Osteocyte (in vitro differentiated cells): ENCODE data around the gene CBL. TPM values are rescaled to one million over a fixed set of nuclear protein-coding genes. Genes with fewer than 3 reads are reported as not detected.

Source experiments
- DNase-seq: peaks from one replicate; pipeline ENCODE4 v3.0.0; 2021; ENCODE audit warnings: mixed read lengths; ENCODE audit not compliant: unreplicated experiment; ENCODE audit errors: extremely low spot score
- H3K27ac Mint-ChIP-seq: one replicate; pipeline ENCODE4 v1.8.0; 2021; ENCODE audit warnings: mild to moderate bottlenecking, mixed read lengths; ENCODE audit not compliant: unreplicated experiment
- H3K27me3 Mint-ChIP-seq: one replicate; pipeline ENCODE4 v1.8.0; 2021; ENCODE audit warnings: mixed read lengths; ENCODE audit not compliant: unreplicated experiment
- H3K36me3 Mint-ChIP-seq: one replicate; pipeline ENCODE4 v1.8.0; 2021; ENCODE audit warnings: mixed read lengths; ENCODE audit not compliant: unreplicated experiment
- H3K4me1 Mint-ChIP-seq: one replicate; pipeline ENCODE4 v1.8.0; 2021; ENCODE audit warnings: mixed read lengths; ENCODE audit not compliant: unreplicated experiment
- H3K4me3 Mint-ChIP-seq: one replicate; pipeline ENCODE4 v1.8.0; 2021; ENCODE audit warnings: mild to moderate bottlenecking, moderate library complexity, mixed read lengths; ENCODE audit not compliant: unreplicated experiment
- H3K9me3 Mint-ChIP-seq: one replicate; pipeline ENCODE4 v1.8.0; 2021; ENCODE audit warnings: mixed read lengths; ENCODE audit not compliant: unreplicated experiment
- total RNA-seq: library from RNA; stranded (reverse); gene quantifications from 2 replicates; pipeline ENCODE4 v1.2.1, GENCODE V29; 2021
- TF ChIP-seq, protein P1 (sequence below): fragments of 200-600 bp; sonication (generic); IDR thresholded peaks from 2 replicates; pipeline ENCODE4 v1.5.0; 2021; ENCODE audit warnings: antibody characterized with exemption, mild to moderate bottlenecking, moderate library complexity

CBL gene
- total RNA-seq, 1 donor from 2014 or later: 20.8 TPM

DNA sequence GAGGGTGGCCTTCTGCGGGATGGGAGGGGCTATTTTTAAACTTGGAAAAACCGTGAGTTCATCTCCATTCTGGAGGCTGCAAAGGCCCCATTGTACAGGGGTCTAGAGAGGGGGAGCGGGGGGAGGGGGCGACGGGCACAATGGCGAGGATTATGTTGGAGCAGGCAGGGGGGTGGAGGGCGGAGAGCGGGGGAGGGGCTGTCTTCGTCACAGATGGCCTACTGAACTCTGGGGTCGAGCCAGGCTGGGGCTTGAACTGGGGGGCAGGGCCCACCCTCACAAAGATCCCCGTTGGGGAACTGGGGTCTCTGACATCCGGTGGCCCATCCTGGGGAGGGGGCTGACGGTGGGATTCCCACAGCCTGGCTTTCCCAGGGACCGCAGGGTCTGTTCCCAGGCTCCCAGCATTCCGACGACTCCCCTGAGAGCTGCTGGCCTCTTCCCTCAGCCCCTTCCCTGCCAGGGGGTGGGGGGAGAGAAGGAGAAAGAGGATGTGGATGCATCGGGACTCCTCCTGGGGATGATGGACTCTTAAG is 114.2 kb downstream of the CBL start:
- no peak for DNase-seq
- H3K9me3 Mint-ChIP-seq: no peaks in the 10 kb centered on the region
- TF ChIP-seq, protein P1, sequence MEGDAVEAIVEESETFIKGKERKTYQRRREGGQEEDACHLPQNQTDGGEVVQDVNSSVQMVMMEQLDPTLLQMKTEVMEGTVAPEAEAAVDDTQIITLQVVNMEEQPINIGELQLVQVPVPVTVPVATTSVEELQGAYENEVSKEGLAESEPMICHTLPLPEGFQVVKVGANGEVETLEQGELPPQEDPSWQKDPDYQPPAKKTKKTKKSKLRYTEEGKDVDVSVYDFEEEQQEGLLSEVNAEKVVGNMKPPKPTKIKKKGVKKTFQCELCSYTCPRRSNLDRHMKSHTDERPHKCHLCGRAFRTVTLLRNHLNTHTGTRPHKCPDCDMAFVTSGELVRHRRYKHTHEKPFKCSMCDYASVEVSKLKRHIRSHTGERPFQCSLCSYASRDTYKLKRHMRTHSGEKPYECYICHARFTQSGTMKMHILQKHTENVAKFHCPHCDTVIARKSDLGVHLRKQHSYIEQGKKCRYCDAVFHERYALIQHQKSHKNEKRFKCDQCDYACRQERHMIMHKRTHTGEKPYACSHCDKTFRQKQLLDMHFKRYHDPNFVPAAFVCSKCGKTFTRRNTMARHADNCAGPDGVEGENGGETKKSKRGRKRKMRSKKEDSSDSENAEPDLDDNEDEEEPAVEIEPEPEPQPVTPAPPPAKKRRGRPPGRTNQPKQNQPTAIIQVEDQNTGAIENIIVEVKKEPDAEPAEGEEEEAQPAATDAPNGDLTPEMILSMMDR: no peak
- peaks cover 46% of the 10 kb centered on the region for H3K4me1 Mint-ChIP-seq
- H3K4me3 Mint-ChIP-seq: peak overlapping the region; percentile 52
- H3K27me3 Mint-ChIP-seq: no peaks in the 10 kb centered on the region
- no peaks in the 10 kb centered on the region for H3K36me3 Mint-ChIP-seq
- peak overlapping the region; percentile 92 for H3K27ac Mint-ChIP-seq

DNA sequence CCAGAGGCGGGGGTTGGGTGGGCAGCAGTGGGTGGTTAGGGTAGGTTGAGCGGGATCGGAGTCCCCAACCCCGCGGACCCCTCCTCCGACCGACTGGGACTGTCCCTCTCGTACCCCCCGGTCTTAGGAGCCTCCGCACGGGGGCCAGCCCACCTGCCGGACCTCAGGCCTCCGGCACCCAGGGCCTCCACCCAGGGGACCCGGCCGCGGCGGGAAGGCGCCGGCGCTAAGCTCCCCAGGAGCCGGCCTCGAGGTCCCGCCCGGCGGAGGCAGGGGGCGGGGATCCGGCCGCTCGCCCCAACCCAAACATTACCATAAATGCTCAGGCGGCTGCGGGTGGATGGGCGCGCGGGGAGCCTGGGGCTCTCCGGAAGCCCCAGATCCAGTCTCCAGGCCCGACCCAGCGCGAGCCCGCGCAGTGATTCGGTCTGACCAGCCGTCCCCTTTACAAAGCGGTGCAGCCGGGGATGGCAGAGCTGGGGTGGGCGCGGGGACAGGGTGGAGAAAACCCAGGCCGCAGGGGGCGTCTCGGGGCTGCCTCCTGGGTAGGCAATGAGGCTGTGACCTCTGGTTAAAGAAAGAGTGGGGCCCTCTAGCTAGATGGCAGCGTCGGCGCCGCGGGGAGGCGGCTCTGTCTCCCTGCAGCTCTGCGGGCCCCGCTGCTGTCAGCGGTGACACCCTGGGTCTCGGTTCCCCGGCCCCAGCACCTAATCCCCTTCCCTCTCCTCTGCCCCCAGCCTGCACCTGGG is 114.8 kb downstream of the CBL start:
- TF ChIP-seq, protein P1: no peak
- Mint-ChIP-seq H3K36me3 (no peaks in the 10 kb centered on the region), H3K27me3 (no peaks in the 10 kb centered on the region), H3K9me3 (no peaks in the 10 kb centered on the region), H3K4me3 (peak overlapping the region; percentile 48), H3K27ac (peak overlapping the region; percentile 73), H3K4me1 (peaks cover 40% of the 10 kb centered on the region)
- no peak for DNase-seq

DNA sequence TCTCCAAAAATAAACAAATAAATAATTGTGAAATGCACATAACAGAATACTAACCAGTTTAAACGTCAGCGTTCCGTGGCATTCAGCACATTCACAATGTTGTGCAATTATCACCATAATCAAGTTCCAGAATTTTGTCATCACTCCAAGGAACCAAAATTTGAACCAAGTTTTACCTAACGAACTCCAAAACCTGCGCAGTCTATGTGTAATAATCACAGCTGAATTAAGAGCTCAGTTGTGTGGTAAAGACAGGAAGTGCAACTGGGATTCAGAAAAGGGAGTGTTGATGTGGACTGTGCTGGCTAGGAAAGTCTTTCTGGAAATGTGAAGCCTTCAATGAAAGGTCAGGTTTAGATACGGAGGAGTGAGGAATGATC is 116.2 kb downstream of the CBL start:
- no peaks in the 10 kb centered on the region for H3K27me3 Mint-ChIP-seq

DNA sequence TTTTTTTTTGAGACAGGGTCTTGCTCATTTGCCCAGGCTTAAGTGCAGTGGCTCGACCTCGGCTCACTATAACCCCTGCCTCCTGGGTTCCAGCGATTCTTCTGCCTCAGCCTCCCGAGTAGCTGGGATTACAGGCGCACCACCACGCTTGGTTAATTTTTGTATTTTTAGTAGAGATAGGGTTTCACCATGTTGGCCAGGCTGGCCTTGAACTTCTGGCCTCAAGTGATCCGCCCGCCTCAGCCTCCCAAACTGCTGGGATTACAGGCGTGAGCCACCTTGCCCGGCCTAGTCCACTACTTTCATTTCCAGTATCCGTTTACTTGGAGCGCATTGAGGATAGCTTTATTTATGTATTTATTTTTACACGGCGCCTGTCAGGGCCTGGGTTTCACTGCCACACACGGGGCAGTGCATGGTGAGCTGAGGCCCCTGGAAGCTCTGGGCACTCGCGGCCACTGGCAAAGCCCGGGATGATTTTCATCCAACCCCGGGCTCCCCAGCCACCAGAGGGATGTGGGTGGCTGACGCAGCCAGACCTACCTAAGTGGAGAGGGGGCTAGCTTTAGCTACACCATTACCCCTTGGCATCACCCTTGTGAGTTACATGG is 116.9 kb downstream of the CBL start:
- peaks cover 34% of the 10 kb centered on the region for H3K4me1 Mint-ChIP-seq
- H3K36me3 Mint-ChIP-seq: no peaks in the 10 kb centered on the region
- H3K27me3 Mint-ChIP-seq: no peaks in the 10 kb centered on the region
- H3K4me3 Mint-ChIP-seq: no peak overlapping the region
- TF ChIP-seq, protein P1: no peak
- H3K27ac Mint-ChIP-seq: no peak overlapping the region
- no peak for DNase-seq
- no peaks in the 10 kb centered on the region for H3K9me3 Mint-ChIP-seq

More for the DNA sequence above, 116.2 kb downstream of the CBL start:
- Mint-ChIP-seq H3K36me3 (no peaks in the 10 kb centered on the region), H3K27ac (peak overlapping the region; percentile 2), H3K9me3 (no peaks in the 10 kb centered on the region), H3K4me1 (peaks cover 40% of the 10 kb centered on the region), H3K4me3 (no peak overlapping the region)
- DNase-seq: no peak
- TF ChIP-seq, protein P1: no peak

DNA sequence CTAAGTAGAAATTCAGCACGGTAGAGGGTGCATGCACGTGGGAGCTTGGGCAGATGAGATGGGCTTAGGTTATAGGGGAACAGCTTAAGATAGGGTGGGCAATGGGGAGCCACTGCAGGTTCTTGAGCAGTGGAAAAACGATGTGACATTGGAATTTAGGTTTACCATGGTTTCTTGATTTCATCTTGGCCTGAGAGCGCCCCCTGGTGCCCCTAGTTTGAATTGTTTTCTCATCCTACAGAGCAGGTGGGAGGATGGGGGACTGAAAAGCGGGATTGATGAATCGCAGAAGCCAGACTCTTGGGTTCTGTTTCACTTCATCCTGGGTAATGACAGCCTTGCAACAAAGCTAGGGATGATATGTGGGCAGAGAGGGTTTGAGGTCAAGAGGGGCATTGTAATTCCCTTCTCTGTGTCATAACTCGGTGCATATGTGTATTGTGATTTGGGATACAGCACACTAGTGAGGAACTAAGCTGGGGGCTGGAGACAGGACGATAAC is 117.4 kb downstream of the CBL start:
- no peaks in the 10 kb centered on the region for H3K27me3 Mint-ChIP-seq
- no peaks in the 10 kb centered on the region for H3K36me3 Mint-ChIP-seq
- H3K9me3 Mint-ChIP-seq: no peaks in the 10 kb centered on the region
- DNase-seq: no peak
- H3K27ac Mint-ChIP-seq: no peak overlapping the region
- TF ChIP-seq, protein P1: peak; percentile 73
- H3K4me1 Mint-ChIP-seq: peaks cover 29% of the 10 kb centered on the region
- H3K4me3 Mint-ChIP-seq: no peak overlapping the region
